Endothelial cell (in vitro differentiated cells): ENCODE measurements around the gene CAMTA1. TPM values are rescaled to one million over a fixed set of nuclear protein-coding genes. Genes with fewer than 3 reads are reported as not detected.
A peak's percentile ranks its signal among the peaks of the same experiment; 100 is the strongest.

Experiments
- DNase-seq: peaks from one replicate; pipeline ENCODE4 v3.0.0; 2021; ENCODE audit warnings: low spot score
- H3K27ac Mint-ChIP-seq: one replicate; pipeline ENCODE4 v1.8.0; 2021; ENCODE audit warnings: mixed read lengths, inconsistent platforms; ENCODE audit not compliant: unreplicated experiment
- H3K27me3 Mint-ChIP-seq: one replicate; pipeline ENCODE4 v1.8.0; 2021; ENCODE audit warnings: mild to moderate bottlenecking, moderate library complexity, mixed read lengths, inconsistent platforms; ENCODE audit not compliant: unreplicated experiment
- H3K36me3 Mint-ChIP-seq: one replicate; pipeline ENCODE4 v1.8.0; 2021; ENCODE audit warnings: mild to moderate bottlenecking, low read depth, mixed read lengths, inconsistent platforms; ENCODE audit not compliant: unreplicated experiment
- H3K4me1 Mint-ChIP-seq: one replicate; pipeline ENCODE4 v1.8.0; 2021; ENCODE audit warnings: mild to moderate bottlenecking, mixed read lengths, inconsistent platforms; ENCODE audit not compliant: unreplicated experiment
- H3K4me3 Mint-ChIP-seq: one replicate; pipeline ENCODE4 v1.8.0; 2021; ENCODE audit warnings: mild to moderate bottlenecking, mixed read lengths, inconsistent platforms; ENCODE audit not compliant: unreplicated experiment
- H3K9me3 Mint-ChIP-seq: one replicate; pipeline ENCODE4 v1.8.0; 2021; ENCODE audit warnings: mixed read lengths, inconsistent platforms; ENCODE audit not compliant: unreplicated experiment
- total RNA-seq: library from RNA; stranded (reverse); fragmentation: NEBNext Ultra II Directional; extraction: Animal tissue kit (Norgen Biotek cat#: 25700); gene quantifications from one replicate; pipeline ENCODE4 v1.2.1, GENCODE V29; 2021; ENCODE audit not compliant: unreplicated experiment
- TF ChIP-seq, protein P1 (sequence below): fragments of 200-600 bp; sonication (generic); IDR thresholded peaks from one replicate; pipeline ENCODE4 v1.5.0; 2021; ENCODE audit warnings: antibody characterized with exemption; ENCODE audit not compliant: unreplicated experiment

CAMTA1 gene
- total RNA-seq, 1 donor from 2014 or later, result 87.3 TPM

DNA sequence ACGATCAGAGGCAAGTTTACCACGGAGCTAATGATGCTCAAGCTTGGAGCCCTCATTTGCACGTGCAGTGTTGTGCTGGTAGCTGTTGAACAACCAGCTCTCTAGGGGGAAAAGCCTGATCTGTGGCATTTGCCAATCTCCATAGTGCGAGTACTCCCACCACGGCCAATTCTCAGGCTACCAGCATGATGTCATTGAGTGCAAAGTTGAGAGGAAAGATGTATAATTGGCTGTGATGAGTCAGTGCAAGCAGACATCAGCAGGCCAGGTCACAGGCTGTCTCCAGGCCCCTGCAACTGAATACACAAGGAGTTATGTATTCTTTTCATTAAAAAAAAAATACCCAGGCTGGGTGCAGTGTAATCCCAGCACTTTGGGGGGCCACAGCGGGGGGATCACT, 752.8 kb downstream of the CAMTA1 start:
- Mint-ChIP-seq H3K36me3 (no peaks in the 10 kb centered on the region), H3K4me3 (no peak overlapping the region), H3K9me3 (no peaks in the 10 kb centered on the region), H3K27ac (no peak overlapping the region), H3K4me1 (no peaks in the 10 kb centered on the region), H3K27me3 (peaks cover 5% of the 10 kb centered on the region)
- TF ChIP-seq, protein P1, sequence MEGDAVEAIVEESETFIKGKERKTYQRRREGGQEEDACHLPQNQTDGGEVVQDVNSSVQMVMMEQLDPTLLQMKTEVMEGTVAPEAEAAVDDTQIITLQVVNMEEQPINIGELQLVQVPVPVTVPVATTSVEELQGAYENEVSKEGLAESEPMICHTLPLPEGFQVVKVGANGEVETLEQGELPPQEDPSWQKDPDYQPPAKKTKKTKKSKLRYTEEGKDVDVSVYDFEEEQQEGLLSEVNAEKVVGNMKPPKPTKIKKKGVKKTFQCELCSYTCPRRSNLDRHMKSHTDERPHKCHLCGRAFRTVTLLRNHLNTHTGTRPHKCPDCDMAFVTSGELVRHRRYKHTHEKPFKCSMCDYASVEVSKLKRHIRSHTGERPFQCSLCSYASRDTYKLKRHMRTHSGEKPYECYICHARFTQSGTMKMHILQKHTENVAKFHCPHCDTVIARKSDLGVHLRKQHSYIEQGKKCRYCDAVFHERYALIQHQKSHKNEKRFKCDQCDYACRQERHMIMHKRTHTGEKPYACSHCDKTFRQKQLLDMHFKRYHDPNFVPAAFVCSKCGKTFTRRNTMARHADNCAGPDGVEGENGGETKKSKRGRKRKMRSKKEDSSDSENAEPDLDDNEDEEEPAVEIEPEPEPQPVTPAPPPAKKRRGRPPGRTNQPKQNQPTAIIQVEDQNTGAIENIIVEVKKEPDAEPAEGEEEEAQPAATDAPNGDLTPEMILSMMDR, result no peak
- DNase-seq, result no peak

DNA sequence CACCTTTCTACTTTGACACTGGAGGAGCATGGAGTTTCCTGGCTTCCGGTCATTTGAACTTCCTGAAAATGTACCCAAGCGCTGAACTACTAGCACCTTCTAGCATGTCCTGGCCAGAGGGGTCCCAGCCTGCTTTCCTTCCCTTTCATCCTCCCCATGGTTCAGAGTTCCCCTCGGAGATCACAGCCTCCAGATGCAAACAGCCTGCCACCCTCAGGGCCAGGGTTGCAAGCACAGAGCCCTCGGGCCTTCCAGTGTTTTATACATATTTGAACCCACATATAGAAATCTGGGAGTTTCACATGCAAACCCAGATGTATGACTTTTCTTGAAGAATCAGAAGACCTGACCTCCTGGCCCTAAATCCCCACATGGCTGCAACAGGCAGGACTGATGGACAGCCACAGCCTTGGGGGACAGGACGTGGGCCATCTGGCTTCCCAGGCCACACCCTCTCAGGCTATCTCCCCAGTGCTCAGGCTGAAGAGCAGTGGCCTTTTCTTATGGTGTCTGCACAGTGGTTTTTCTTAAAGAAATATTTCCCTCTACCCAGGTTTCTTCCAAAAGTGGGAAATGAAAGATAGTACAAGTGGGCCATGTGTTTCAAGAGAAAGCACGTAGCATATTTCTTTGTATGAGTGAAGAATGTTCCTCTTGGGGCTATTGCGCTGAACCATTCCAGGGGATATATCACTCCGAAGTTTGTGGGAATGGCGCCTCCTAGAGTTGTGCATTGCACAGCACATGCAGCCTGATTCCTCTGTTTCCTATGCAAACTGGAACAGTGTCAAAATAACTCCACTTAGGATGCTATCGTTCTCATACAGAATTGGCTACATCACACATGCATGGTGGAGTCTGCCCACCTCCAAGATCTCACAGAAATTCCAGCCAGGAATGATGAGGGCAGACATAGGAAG, 753.9 kb downstream of the CAMTA1 start:
- TF ChIP-seq, protein P1, result no peak
- no peak overlapping the region for H3K4me3 Mint-ChIP-seq
- peaks cover 8% of the 10 kb centered on the region for H3K27me3 Mint-ChIP-seq
- no peaks in the 10 kb centered on the region for H3K4me1 Mint-ChIP-seq
- H3K9me3 Mint-ChIP-seq, result no peaks in the 10 kb centered on the region
- no peak overlapping the region for H3K27ac Mint-ChIP-seq
- no peaks in the 10 kb centered on the region for H3K36me3 Mint-ChIP-seq
- no peak for DNase-seq

DNA sequence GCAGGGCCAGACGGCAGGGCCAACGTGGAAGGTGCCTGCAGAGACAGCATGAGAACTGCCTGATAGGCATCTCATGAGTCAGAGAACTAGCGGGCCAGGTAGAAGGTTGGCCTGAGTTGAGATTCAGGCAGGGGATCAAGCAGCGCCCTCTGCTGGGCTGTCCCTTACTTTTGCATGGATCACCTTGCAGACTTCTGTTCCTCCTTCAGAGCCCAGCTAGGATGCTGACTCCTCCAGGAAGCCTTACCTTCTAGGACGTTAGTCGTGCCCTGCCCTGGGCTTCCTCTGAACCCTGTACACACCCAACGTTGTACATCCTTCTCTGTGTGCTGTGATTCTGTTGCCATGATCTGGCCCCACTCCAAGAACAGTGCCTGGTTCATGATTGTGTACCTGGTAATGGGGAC, 754.5 kb downstream of the CAMTA1 start:
- Mint-ChIP-seq H3K9me3 (no peaks in the 10 kb centered on the region), H3K4me3 (no peak overlapping the region), H3K27me3 (peaks cover 12% of the 10 kb centered on the region), H3K27ac (no peak overlapping the region), H3K4me1 (no peaks in the 10 kb centered on the region), H3K36me3 (no peaks in the 10 kb centered on the region)
- TF ChIP-seq, protein P1, result peak; percentile 69
- peak; percentile 66 for DNase-seq

DNA sequence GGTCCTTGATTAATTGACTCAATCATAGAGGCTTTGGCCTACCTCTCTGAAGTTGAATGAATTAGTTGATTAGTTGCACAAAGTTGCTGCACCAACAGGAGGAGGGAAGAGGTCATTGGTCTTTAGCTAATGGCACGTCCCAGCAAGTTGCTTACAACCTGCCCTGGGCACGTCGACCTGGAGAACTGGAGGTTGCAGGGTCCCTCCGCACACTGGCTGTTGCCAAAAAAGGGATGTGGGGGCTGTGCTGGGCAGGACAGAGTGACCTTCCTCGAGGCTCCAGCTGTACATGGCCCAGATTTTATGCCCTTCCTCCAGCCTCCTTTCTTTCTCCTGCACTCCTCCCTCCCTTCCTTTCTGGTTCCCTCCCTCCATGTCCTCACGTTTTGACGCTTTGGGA, 755.6 kb downstream of the CAMTA1 start:
- no peak overlapping the region for H3K27ac Mint-ChIP-seq
- H3K9me3 Mint-ChIP-seq, result no peaks in the 10 kb centered on the region
- peaks cover 12% of the 10 kb centered on the region for H3K27me3 Mint-ChIP-seq
- H3K4me1 Mint-ChIP-seq, result no peaks in the 10 kb centered on the region
- no peaks in the 10 kb centered on the region for H3K36me3 Mint-ChIP-seq
- DNase-seq, result no peak
- no peak overlapping the region for H3K4me3 Mint-ChIP-seq
- TF ChIP-seq, protein P1, result no peak

DNA sequence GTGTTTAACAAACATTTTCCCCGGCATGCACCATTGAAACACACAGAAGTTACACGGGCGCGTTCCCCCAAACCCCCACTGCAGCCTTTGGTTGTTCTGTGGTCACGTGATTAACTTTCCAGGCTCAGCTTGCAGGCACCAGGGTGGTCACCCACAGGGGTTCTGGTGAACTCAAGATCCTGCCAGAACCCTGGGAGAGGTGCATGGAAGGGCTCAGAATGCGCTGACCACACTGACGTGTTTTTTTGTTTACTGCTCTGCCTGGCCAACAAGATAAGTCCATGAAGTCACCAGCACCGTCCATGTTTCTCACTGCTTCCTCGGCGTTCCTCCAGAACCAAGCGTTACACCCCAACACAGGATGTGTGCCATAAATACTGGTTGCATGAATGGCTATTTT, 756.4 kb downstream of the CAMTA1 start:
- Mint-ChIP-seq H3K4me1 (no peaks in the 10 kb centered on the region), H3K9me3 (no peaks in the 10 kb centered on the region), H3K4me3 (no peak overlapping the region), H3K27me3 (peaks cover 12% of the 10 kb centered on the region), H3K27ac (no peak overlapping the region), H3K36me3 (no peaks in the 10 kb centered on the region)
- TF ChIP-seq, protein P1, result no peak
- DNase-seq, result no peak
